ENCODE data around the gene SYNJ2.

The SYNJ2 gene

GRCh38 chr6:158044525-158044888 is 62.8 kb downstream of the SYNJ2 start:
- DNase-seq = no peak

GRCh38 chr6:158046201-158047126 is 64.8 kb downstream of the SYNJ2 start:
- DNase-seq = no peak

GRCh38 chr6:158047127-158047518 is 65.5 kb downstream of the SYNJ2 start:
- DNase-seq = peak; percentile 52

GRCh38 chr6:158047563-158048323 is 66.1 kb downstream of the SYNJ2 start:
- DNase-seq = no peak

GRCh38 chr6:158048589-158048988 is 66.9 kb downstream of the SYNJ2 start:
- no peak for DNase-seq

DNA sequence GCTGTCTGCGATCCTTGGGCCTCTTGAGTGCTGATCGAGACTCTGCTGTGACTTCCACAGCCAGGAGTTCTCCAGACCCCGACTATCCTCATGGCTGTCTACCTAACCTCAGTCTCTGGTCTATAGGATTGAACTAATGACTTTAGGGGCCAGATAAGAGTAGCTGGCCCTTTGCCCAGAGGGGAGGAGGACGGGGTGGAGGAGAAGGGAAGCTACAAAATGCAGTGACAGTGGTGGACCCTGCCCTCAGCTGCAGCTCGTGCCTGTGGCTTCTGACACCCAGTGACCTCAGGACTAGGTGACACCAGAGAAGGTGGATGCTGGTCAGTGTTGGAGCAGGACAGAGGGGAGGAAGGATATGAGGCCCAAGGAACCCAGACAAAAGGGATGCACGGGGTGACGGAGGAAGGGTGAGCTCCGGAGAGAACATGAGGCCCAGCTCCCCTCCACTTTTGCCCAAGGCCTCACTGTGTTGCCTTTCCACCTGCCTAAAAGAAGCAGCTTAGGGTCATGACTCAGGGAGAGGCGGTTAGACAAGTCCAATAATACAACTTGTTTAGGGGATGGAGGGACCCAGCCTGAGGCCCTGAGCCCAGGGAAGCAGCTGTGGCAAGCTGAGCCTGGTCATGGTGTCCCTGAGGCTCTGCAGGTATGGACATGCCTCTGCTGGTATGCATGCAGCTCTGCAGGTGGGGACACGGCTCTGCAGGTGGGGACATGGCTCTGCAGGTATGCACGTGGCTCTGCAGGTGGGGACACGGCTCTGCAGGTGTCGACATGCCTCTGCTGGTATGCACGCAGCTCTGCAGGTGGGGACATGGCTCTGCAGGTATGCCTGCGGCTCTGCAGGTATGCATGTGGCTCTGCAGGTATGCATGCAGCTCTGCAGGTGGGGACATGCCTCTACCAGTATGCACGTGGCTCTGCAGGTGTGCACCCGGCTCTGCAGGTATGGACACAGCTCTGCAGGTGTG is 67.7 kb downstream of the SYNJ2 start:
- no peak for DNase-seq

GRCh38 chr6:158050107-158050735 is 68.6 kb downstream of the SYNJ2 start:
- no peak for DNase-seq

DNA sequence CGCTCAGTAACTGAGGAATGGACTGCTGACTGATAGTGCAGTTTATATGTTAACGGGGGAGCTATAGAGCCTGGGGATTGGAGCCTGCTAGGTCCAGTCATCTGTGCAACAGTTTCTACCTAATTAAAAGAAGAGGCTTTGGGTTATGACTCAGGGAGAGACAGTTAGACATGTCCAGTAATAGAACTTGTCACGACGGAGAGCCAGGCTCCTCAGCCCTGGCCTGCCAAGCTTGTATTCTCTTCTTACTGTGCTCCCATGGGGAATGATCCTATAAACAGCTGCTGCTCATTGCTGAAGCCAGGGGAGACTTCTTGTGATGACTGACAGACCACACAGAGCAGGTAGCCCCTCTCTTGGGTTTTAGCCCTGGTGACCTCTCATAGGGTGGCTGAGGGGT is 69.3 kb downstream of the SYNJ2 start:
- DNase-seq = no peak

- DNase-seq = no peak
These were observed 70.3 kb downstream of the SYNJ2 start for GRCh38 chr6:158051968-158052367.

GRCh38 chr6:158053377-158054313 is 72.0 kb downstream of the SYNJ2 start:
- no peak for DNase-seq

DNA sequence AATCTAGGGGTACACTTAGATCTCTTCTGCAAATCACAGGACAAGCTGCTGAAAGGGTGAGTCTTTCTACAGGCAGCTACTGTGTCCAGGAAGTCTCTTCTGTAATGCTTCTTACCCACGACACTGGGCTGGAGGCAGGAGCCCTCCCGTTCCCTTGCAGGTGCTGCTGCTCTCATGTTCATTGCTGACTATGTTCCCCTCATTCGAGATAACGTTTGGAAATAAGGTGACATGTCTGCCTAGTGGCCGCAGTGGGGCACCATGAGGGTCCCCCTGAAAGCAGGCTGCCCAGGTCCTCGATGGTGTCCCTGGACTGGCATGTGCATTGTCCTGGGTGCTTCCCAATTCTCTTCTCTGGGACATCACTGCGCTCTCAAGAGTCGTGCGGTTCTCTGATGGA is 74.7 kb downstream of the SYNJ2 start:
- DNase-seq = no peak

- no peak for DNase-seq
These were observed 75.1 kb downstream of the SYNJ2 start for GRCh38 chr6:158056804-158057203.

DNA sequence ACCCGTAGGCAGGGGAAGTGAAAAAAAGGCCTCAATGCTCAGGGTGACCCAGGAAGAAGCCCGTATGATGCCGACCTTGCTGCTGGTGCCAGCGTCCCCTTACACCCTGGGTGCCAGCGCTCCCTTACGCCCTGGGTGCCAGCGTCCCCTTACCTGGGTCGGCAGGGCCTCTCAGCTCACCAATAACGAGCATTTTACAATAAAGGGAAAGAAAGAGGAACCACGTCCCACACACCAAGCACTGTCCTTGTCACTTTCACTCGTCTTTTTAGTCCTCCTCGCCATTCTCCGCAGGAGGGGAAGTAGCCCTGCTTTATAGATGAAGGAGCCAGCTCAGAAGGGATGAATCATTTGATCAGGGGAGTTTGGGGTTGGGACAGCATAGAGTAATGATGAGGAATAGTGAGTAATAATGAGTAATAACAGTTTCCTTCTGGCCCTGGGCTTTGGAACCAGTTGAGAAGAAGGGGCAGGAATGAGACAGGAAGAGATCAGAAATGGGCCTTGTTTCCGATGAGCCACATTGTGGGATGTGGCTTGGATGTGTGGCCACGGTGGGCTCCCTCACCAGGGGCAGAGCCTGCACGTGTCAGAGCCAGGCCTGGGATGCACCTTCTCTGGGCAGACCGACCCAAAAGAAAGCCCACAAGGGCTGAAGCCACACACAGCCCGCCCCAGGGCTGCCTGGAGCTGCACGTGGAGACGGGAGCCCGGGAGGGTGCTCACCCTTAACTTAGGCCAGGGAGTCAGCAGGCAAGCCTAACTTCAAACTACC is 75.7 kb downstream of the SYNJ2 start:
- peak; percentile 99 for DNase-seq

DNA sequence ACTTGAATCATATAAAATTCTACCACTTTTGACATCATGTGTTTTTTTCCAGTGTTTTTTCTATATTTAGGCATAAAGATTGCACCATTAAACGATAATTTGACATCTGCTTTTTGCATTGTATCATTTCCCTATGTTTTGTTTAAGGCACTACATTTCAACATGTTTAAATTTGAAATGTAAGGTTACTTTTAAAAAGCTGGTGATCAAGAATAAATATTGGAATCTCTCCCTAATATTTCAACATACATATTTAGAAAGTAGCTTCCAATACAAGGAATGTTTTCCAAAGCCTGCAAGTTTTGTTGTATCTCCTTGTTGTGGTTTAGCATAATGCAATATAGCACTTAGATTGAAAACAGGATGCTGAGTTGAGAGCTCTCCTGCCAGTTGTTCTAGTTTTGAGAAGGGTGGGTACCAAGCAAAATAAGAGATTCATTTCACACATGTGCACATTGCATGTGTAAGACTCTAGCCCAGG is 76.5 kb downstream of the SYNJ2 start:
- DNase-seq = peak; percentile 75

- no peak for DNase-seq
These were observed 77.4 kb downstream of the SYNJ2 start for GRCh38 chr6:158059108-158059507.

GRCh38 chr6:158060455-158061360 is 79.0 kb downstream of the SYNJ2 start:
- DNase-seq = peak; percentile 49

DNA sequence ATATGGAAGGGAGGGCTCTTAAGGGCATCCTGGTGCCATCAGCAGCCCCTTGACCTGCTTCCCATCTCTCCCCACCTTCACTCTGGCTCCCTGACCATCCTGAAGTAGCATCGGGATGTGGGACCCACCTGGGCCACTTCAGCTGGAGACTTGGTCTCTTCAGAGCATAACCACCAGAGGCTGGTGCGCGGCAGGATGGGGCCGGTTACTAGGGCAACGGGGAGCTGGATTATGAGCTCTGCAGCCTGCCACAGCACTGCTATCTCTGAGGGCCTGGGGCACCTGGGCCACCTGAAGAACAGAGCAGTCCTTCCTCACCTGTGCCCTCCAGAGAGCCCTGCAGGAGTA is 79.7 kb downstream of the SYNJ2 start:
- no peak for DNase-seq

DNA sequence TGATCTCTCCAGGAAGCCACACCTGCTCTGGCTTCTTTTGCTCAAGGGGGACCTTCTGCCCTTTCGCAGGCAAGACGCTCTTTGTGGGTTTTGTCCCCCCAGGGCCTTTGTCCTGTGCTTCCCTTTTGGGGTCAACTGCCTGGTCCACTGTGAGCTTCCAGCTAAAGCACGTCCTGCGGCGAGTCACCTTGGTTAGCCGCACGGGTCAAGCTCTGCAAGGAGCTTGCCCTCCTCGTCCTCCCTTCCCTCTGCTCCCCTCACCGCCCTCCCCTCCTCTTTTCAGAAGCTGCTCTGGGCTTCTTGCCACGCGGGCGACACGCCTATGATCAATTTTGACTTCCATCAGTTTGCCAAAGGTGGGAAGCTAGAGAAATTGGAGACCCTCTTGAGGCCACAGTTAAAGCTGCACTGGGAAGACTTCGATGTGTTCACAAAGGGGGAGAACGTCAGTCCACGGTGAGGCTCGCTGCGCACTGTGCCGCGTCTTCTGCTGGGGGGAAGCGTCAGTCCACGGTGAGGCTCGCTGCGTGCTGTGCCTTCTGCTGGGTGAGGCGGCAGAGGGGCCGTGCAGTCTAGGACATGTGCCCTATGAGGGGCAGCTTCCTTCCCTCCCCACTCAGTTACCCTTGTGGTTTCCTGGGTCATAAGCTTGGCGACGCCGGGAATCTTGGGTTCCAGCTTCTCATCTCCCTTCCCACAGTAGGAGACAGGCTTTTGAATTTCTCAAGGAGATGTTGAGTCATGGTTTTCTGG is 80.2 kb downstream of the SYNJ2 start:
- no peak for DNase-seq

- DNase-seq = no peak
These were observed 82.1 kb downstream of the SYNJ2 start for GRCh38 chr6:158063736-158064135.

Measured in inflammatory macrophage treated with lipopolysaccharide for 4 hours (primary cell).